RWPE2 (cell line): Measurements from ENCODE around the gene TEX50.
"Not testable (repeated sequence)": the region's sequence is repeated elsewhere in the genome, so short reads cannot be mapped to it uniquely, and the experiment has no call there.

Experiments
- ATAC-seq: fragments of 200-7000 bp; cut with Tn5 transposase; 3 replicates; pipeline ENCODE4 v1.9.1; 2021; ENCODE audit warnings: low read depth
- DNase-seq: peaks from one replicate; pipeline ENCODE4 v3.0.0-alpha.2; 2020; ENCODE audit warnings: low spot score
- H3K27ac ChIP-seq: fragments of 450-650 bp; 2 replicates; pipeline ENCODE4 v1.5.1; 2017; ENCODE audit warnings: mild to moderate bottlenecking; ENCODE audit not compliant: poor library complexity, severe bottlenecking
- H3K27me3 ChIP-seq: fragments of 250-450 bp; sonication (Bioruptor Pico); 2 replicates; pipeline ENCODE4 v1.5.1; 2021; ENCODE audit warnings: mild to moderate bottlenecking, moderate library complexity; ENCODE audit not compliant: insufficient read depth, poor library complexity, severe bottlenecking
- H3K36me3 ChIP-seq: fragments of 250-450 bp; sonication (Bioruptor Pico); 2 replicates; pipeline ENCODE4 v1.5.1; 2020; ENCODE audit warnings: low read depth, mild to moderate bottlenecking, moderate library complexity
- H3K4me1 ChIP-seq: fragments of 250-450 bp; sonication (Bioruptor Pico); 2 replicates; pipeline ENCODE4 v1.5.1; 2021; ENCODE audit warnings: mild to moderate bottlenecking, moderate library complexity; ENCODE audit not compliant: insufficient read depth, poor library complexity, severe bottlenecking
- H3K4me3 ChIP-seq: fragments of 250-450 bp; sonication (Bioruptor Pico); 2 replicates; pipeline ENCODE4 v1.5.1; 2021; ENCODE audit warnings: mild to moderate bottlenecking, moderate library complexity; ENCODE audit not compliant: severe bottlenecking
- H3K9me3 ChIP-seq: fragments of 250-450 bp; sonication (Bioruptor Pico); 2 replicates; pipeline ENCODE4 v1.5.1; 2021; ENCODE audit warnings: mild to moderate bottlenecking, moderate library complexity; ENCODE audit not compliant: severe bottlenecking
- TF ChIP-seq, protein P1 (sequence below): fragments of 450-650 bp; IDR thresholded peaks from one replicate; pipeline ENCODE4 v1.5.1; 2017; ENCODE audit warnings: mild to moderate bottlenecking, moderate library complexity; ENCODE audit not compliant: poor library complexity, severe bottlenecking

TEX50 gene

GRCh38 chr1:173603056-173603591, 32.0 kb upstream of the TEX50 start, which contains the start of gene SLC9C2:
Gene SLC9C2, minus strand, starts transcription at chr1:173603072. Its CDS starts 1,296 bp downstream, at chr1:173601776.
- Histone ChIP-seq H3K27me3 (no peaks in the 10 kb centered on the region), H3K4me1 (no peaks in the 10 kb centered on the region), H3K36me3 (no peaks in the 10 kb centered on the region), H3K4me3 (no peak within 1 kb of the TSS), H3K9me3 (no peaks in the 10 kb centered on the region), H3K27ac (no peak within 1 kb of the TSS)
- TF ChIP-seq, protein P1, sequence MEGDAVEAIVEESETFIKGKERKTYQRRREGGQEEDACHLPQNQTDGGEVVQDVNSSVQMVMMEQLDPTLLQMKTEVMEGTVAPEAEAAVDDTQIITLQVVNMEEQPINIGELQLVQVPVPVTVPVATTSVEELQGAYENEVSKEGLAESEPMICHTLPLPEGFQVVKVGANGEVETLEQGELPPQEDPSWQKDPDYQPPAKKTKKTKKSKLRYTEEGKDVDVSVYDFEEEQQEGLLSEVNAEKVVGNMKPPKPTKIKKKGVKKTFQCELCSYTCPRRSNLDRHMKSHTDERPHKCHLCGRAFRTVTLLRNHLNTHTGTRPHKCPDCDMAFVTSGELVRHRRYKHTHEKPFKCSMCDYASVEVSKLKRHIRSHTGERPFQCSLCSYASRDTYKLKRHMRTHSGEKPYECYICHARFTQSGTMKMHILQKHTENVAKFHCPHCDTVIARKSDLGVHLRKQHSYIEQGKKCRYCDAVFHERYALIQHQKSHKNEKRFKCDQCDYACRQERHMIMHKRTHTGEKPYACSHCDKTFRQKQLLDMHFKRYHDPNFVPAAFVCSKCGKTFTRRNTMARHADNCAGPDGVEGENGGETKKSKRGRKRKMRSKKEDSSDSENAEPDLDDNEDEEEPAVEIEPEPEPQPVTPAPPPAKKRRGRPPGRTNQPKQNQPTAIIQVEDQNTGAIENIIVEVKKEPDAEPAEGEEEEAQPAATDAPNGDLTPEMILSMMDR: no peak
- no peak for DNase-seq
- ATAC-seq: no peak

GRCh38 chr1:173608503-173609216, 26.5 kb upstream of the TEX50 start:
- Histone ChIP-seq H3K27me3 (no peaks in the 10 kb centered on the region), H3K36me3 (no peaks in the 10 kb centered on the region), H3K9me3 (no peaks in the 10 kb centered on the region), H3K4me3 (no peak overlapping the region), H3K4me1 (no peaks in the 10 kb centered on the region), H3K27ac (no peak overlapping the region)
- TF ChIP-seq, protein P1: no peak
- DNase-seq: no peak
- ATAC-seq: no peak

DNA sequence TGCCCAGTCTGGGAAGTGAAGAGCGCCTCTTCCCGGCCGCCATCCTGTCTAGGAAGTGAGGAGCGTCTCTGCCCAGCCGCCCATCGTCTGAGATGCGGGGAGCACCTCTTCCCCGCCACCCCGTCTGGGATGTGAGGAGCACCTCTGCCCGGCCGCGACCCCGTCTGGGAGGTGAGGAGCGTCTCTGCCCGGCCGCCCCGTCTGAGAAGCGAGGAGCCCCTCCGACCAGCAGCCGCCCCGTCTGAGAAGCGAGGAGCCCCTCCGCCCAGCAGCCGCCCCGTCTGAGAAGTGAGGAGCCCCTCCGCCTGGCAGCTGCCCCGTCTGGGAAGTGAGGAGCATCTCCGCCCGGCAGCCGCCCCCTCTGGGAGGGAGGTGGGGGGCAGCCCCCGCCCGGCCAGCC, 22.1 kb upstream of the TEX50 start:
- H3K27me3 ChIP-seq, ATAC-seq, H3K9me3 ChIP-seq, H3K4me1 ChIP-seq, DNase-seq, H3K4me3 ChIP-seq, H3K27ac ChIP-seq, H3K36me3 ChIP-seq: not testable (repeated sequence)

DNA sequence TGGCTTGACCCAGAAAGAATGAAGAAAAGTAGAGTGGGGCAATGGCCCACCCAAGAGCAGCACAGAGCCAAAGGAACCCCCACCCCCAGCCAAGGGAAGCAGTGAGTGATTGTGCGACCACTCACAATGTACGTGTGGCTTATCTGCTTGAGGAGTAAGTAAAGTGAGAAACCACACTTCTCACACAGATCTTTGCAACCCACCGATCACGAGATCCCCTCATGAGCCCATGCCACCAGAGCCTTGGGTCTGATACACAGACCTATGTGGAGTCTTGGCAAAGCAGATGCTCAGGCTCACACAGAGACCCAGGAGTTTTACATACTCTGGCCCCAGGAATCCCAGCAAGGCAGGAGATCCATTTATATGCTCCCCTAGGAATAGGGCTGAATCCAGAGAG, 18.3 kb upstream of the TEX50 start:
- H3K9me3 ChIP-seq: peaks cover 5% of the 10 kb centered on the region
- ATAC-seq: no peak
- H3K27me3 ChIP-seq: no peaks in the 10 kb centered on the region
- H3K36me3 ChIP-seq: no peaks in the 10 kb centered on the region
- no peak for DNase-seq
- no peak overlapping the region for H3K4me3 ChIP-seq
- H3K27ac ChIP-seq: no peak overlapping the region
- TF ChIP-seq, protein P1: no peak
- H3K4me1 ChIP-seq: no peaks in the 10 kb centered on the region

DNA sequence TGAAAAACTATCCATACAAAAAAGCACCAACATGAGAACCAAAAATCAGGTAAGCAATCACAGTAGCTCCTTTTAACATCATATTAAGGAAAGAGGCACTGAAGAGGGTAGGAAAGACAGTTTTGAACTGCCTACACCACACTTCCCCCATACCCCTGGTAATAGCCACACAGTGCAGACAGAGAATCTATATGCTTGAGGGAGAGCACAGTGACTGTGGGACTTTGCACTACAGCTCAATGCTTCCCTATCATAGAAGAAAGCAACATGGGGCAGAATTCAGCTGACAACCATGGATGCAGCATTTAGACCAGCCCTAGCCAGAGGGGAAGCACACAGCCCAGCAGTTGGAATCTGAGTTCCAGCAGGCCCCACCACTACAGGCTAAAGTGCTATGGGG, 7.9 kb upstream of the TEX50 start:
- DNase-seq (no peak), ATAC-seq (no peak)
- H3K27me3 ChIP-seq: no peaks in the 10 kb centered on the region
- no peak overlapping the region for H3K4me3 ChIP-seq
- H3K9me3 ChIP-seq: no peaks in the 10 kb centered on the region
- H3K4me1 ChIP-seq: no peaks in the 10 kb centered on the region
- H3K27ac ChIP-seq: no peak overlapping the region
- TF ChIP-seq, protein P1: no peak
- H3K36me3 ChIP-seq: no peaks in the 10 kb centered on the region
